Right lobe of liver (tissue), 6 donors: ENCODE results near the gene BRD3OS. TPM values are rescaled to one million over a fixed set of nuclear protein-coding genes. Genes with fewer than 3 reads are reported as not detected.

Source experiments
- ATAC-seq, 4 donors: fragments of 200-7000 bp; cut with Tn5 transposase; one replicate each; pipeline ENCODE4 v1.9.1; 2020; ENCODE audit warnings: mild to moderate bottlenecking in 4 of 4, moderate library complexity in 4 of 4
- DNase-seq, 3 donors: peaks; one replicate each; pipeline ENCODE4 v3.0.0-alpha.2; 2020
- H3K27ac ChIP-seq, 3 donors: fragments of 200-600 bp; one replicate each; pipeline ENCODE4 v1.8.0; 2022
- H3K27me3 ChIP-seq, 2 donors: fragments of 200-600 bp; one replicate each; pipeline ENCODE4 v1.8.0; 2022
- H3K36me3 ChIP-seq, 4 donors: fragments of 200-600 bp; sonication (generic) in 1 of 4; one replicate each; pipeline versions ENCODE4 v1.5.1 to v1.8.0; 2017 to 2022; ENCODE audit warnings: control low read depth in 1 of 4
- H3K4me1 ChIP-seq, 4 donors: fragments of 200-600 bp; sonication (generic) in 1 of 4; one replicate each; pipeline versions ENCODE4 v1.5.1 to v1.8.0; 2017 to 2022; ENCODE audit warnings: control low read depth in 1 of 4
- H3K4me3 ChIP-seq, 3 donors: fragments of 200-600 bp; one replicate each; pipeline ENCODE4 v1.8.0; 2022
- H3K9me3 ChIP-seq, 4 donors: fragments of 200-600 bp; sonication (generic) in 1 of 4; one replicate each; pipeline versions ENCODE4 v1.5.1 to v1.8.0; 2017 to 2022; ENCODE audit warnings: control low read depth in 1 of 4
- CTCF ChIP-seq, 4 donors: fragments of 200-600 bp in 3 of 4; fragments of 450-650 bp in 1 of 4; IDR thresholded peaks; one replicate each; pipeline versions ENCODE4 v1.5.1 to v1.8.0; 2016 to 2022; ENCODE audit warnings: antibody characterized with exemption in 4 of 4, mild to moderate bottlenecking in 2 of 4
- POLR2A ChIP-seq: fragments of 450-650 bp; IDR thresholded peaks from one replicate; pipeline ENCODE4 v1.6.1; 2017; ENCODE audit warnings: antibody characterized with exemption, mild to moderate bottlenecking
- WGBS: methylation state at CpG from one replicate; pipeline ENCODE4 v1.1.6; 2018; ENCODE audit warnings: low coverage, low lambda C conversion rate; ENCODE audit not compliant: insufficient coverage; ENCODE audit errors: missing lambda C conversion rate; 5-methylcytosine and 5-hydroxymethylcytosine counted together
- intact Hi-C, 2 donors: fragments of 100-400 bp; cut with DNase I; formaldehyde crosslinking; loops; one replicate each; pipeline versions ENCODE4 v1.11.2 to v1.14.1; 2022
- total RNA-seq, 6 experiments: library from RNA; depleted of rRNA in 2 of 6; stranded (reverse); fragments of >200 nt in 2 of 6; fragmentation: NEBNext Ultra II Directional in 3 of 6; extraction: Animal tissue kit (Norgen Biotek cat#: 25700) in 3 of 6; gene quantifications; one replicate each; pipeline versions ENCODE4 v1.1.0 to v1.2.4, GENCODE V29; 2016 to 2023
- donor health status: DM: no; HTN: yes; CAD: no.
- donor health status: DM: no; HTN: no; CAD: no.
- donor health status: DM: no; HTN: no; CAD: no.
- donor health status: DM: no; HTN: yes; CAD: no.
- donor health status: DM: no; HTN: yes; CAD: no.

The BRD3OS gene
- total RNA-seq, 6 experiments from 2014 or later = 3.2 to 8.1 (median 5.9) TPM

- peaks cover 0 to 47% (median 22%) of the 10 kb centered on the region in 4 donors for H3K4me1 ChIP-seq
- intact Hi-C loops = no loop called here
- no peak for ATAC-seq
- H3K27me3 ChIP-seq = no peaks in the 10 kb centered on the region
- H3K4me3 ChIP-seq = no peak overlapping the region
- peak in 1 of 3 donors; percentile 36 for DNase-seq
- 80% methylated on average over 1 of the region's 4 CpGs for WGBS
- no peaks in the 10 kb centered on the region for H3K9me3 ChIP-seq
- H3K27ac ChIP-seq = no peak overlapping the region
- H3K36me3 ChIP-seq = no peaks in the 10 kb centered on the region
- TF ChIP-seq POLR2A (no peak), CTCF (IDR thresholded peaks at IDR 0.05) (no peak)
These were observed 35.9 kb downstream of the BRD3OS start for GRCh38 chr9:134061019-134061687.

GRCh38 chr9:134061688-134062371 is 36.5 kb downstream of the BRD3OS start:
- H3K9me3 ChIP-seq = no peaks in the 10 kb centered on the region
- TF ChIP-seq POLR2A (no peak), CTCF (IDR thresholded peaks at IDR 0.05) (no peak)
- no peak overlapping the region for H3K27ac ChIP-seq
- peaks cover 0 to 41% (median 16%) of the 10 kb centered on the region in 4 donors for H3K4me1 ChIP-seq
- ATAC-seq (no peak), DNase-seq (no peak)
- intact Hi-C loops = no loop called here
- 60% methylated on average over 3 of the region's 22 CpGs for WGBS
- no peaks in the 10 kb centered on the region for H3K36me3 ChIP-seq
- H3K4me3 ChIP-seq = no peak overlapping the region
- no peaks in the 10 kb centered on the region for H3K27me3 ChIP-seq

GRCh38 chr9:134062461-134063087 is 37.3 kb downstream of the BRD3OS start:
- ATAC-seq (no peak), DNase-seq (peak in 2 of 3 donors; percentile 41 to 46)
- H3K27ac ChIP-seq = no peak overlapping the region
- no peaks in the 10 kb centered on the region for H3K36me3 ChIP-seq
- intact Hi-C loops = no loop called here
- H3K4me1 ChIP-seq = peaks cover 0 to 33% (median 12%) of the 10 kb centered on the region in 4 donors
- H3K27me3 ChIP-seq = no peaks in the 10 kb centered on the region
- no peaks in the 10 kb centered on the region for H3K9me3 ChIP-seq
- no peak for TF ChIP-seq CTCF (IDR thresholded peaks at IDR 0.05)
- no peak for TF ChIP-seq POLR2A
- H3K4me3 ChIP-seq = no peak overlapping the region
- 76% methylated on average over 17 of the region's 22 CpGs for WGBS

- peaks cover 0 to 28% (median 10%) of the 10 kb centered on the region in 4 donors for H3K4me1 ChIP-seq
- peak in 2 of 3 donors; percentile 42 to 49 for DNase-seq
- intact Hi-C loops = no loop called here
- 77% methylated on average over 5 of the region's 15 CpGs for WGBS
- TF ChIP-seq POLR2A = no peak
- no peak for TF ChIP-seq CTCF (IDR thresholded peaks at IDR 0.05)
- H3K4me3 ChIP-seq = no peak overlapping the region
- H3K27me3 ChIP-seq = no peaks in the 10 kb centered on the region
- H3K36me3 ChIP-seq = no peaks in the 10 kb centered on the region
- H3K9me3 ChIP-seq = no peaks in the 10 kb centered on the region
- H3K27ac ChIP-seq = no peak overlapping the region
- no peak for ATAC-seq
These were observed 37.8 kb downstream of the BRD3OS start for GRCh38 chr9:134063088-134063570.
